ENCODE measurements around the gene UBIAD1. TPM values are rescaled to one million over a fixed set of nuclear protein-coding genes. Genes with fewer than 3 reads are reported as not detected.

Gene UBIAD1
- total RNA-seq, 1 experiment from 2014 or later = 21.6 TPM

DNA sequence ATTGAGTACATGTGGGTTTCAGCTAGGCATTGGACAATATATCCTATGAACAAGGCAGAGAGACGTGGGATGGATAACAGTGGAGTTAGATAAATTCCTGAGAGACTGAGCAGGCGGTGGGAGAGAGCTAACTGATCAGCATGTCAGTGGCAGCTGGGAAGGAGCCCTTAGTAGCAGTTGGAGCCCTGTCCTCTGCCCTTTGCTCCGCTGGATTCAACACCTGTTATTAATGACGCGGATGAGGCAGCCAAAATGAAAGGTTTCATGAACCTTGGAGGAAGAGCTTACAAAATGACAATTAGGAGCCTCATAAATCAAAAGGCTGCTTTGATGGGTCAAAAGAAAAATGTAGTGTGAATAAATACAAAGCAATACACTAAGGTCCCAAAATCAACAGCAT, 16.1 kb downstream of the UBIAD1 start:
- Mint-ChIP-seq H3K9me3 (no peaks in the 10 kb centered on the region), H3K36me3 (peaks cover 11% of the 10 kb centered on the region), H3K4me3 (no peak overlapping the region), H3K27me3 (ENCODE audit: low read depth) (no peaks in the 10 kb centered on the region), H3K27ac (peak overlapping the region; percentile 33; the same call in 1 of the 2 replicates), H3K4me1 (peaks cover 43% of the 10 kb centered on the region)
- DNase-seq (ENCODE audit: low spot score) (no peak), ATAC-seq (no peak)
- no peak for TF ChIP-seq EMX1 (CRISPR knock-in tag; IDR thresholded peaks at IDR 0.05)
- TF ChIP-seq GTF2I (CRISPR knock-in tag; conservative IDR thresholded peaks at IDR 0.05) = no peak
- TF ChIP-seq ZNF219 (CRISPR knock-in tag; IDR thresholded peaks at IDR 0.05; ENCODE audit: borderline replicate concordance) = no peak
- no peak for TF ChIP-seq MXD4 (CRISPR knock-in tag; IDR thresholded peaks at IDR 0.05; ENCODE audit: borderline replicate concordance)
- no peak for TF ChIP-seq ZNF671 (CRISPR knock-in tag; IDR thresholded peaks at IDR 0.05)
- POLR2A ChIA-PET = interaction anchor here (0.6 kb wide), 1 partner anchor 979 kb away, joined by 6 read pairs; no protein-coding TSS in a partner anchor
- CTCF ChIA-PET = interaction anchor here (0.6 to 1.9 kb wide), 2 partner anchors 16 to 33 kb away, joined by 3 to 7 read pairs; partner anchors contain the start of gene UBIAD1

DNA sequence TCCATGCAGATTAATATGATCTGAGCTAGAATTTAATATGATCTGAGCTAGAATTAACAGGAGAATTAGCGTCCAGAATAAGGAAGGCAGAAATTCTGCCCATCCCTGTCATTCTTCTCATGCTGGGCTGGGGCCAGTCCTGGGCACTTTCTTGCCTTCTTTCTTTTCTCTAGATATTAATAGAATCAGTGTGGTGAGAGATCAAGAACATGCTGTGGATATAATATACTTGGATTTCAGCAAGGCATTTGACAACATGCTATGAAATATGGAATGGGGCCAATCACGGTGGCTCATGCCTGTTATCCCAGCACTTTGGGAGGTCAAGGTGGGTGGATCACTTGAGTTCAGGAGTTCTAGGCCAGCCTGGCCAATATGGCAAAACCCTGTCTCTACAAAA, 18.1 kb downstream of the UBIAD1 start:
- Mint-ChIP-seq H3K4me3 (no peak overlapping the region), H3K4me1 (peaks cover 25% of the 10 kb centered on the region), H3K9me3 (no peaks in the 10 kb centered on the region), H3K27ac (no peak overlapping the region), H3K36me3 (peaks cover 18% of the 10 kb centered on the region), H3K27me3 (ENCODE audit: low read depth) (no peaks in the 10 kb centered on the region)
- no peak for ATAC-seq
- no peak for DNase-seq (ENCODE audit: low spot score)
- POLR2A ChIA-PET = no interaction called here
- CTCF ChIA-PET = no interaction called here
- TF ChIP-seq ZBTB21 (CRISPR knock-in tag; IDR thresholded peaks at IDR 0.05; ENCODE audit: borderline replicate concordance) (no peak), SP1 (CRISPR knock-in tag; conservative IDR thresholded peaks at IDR 0.05) (no peak), SMAD3 (CRISPR knock-in tag; IDR thresholded peaks at IDR 0.05; ENCODE audit: borderline replicate concordance) (no peak), SMAD4 (CRISPR knock-in tag; IDR thresholded peaks at IDR 0.05) (no peak), ZNF416 (CRISPR knock-in tag; IDR thresholded peaks at IDR 0.05) (no peak), ATF1 (CRISPR knock-in tag; IDR thresholded peaks at IDR 0.05) (no peak), RORB (CRISPR knock-in tag; IDR thresholded peaks at IDR 0.05) (no peak)
- TF ChIP-seq, protein P1, sequence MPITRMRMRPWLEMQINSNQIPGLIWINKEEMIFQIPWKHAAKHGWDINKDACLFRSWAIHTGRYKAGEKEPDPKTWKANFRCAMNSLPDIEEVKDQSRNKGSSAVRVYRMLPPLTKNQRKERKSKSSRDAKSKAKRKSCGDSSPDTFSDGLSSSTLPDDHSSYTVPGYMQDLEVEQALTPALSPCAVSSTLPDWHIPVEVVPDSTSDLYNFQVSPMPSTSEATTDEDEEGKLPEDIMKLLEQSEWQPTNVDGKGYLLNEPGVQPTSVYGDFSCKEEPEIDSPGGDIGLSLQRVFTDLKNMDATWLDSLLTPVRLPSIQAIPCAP (CRISPR knock-in tag; IDR thresholded peaks at IDR 0.05) = no peak
- TF ChIP-seq, protein P2, sequence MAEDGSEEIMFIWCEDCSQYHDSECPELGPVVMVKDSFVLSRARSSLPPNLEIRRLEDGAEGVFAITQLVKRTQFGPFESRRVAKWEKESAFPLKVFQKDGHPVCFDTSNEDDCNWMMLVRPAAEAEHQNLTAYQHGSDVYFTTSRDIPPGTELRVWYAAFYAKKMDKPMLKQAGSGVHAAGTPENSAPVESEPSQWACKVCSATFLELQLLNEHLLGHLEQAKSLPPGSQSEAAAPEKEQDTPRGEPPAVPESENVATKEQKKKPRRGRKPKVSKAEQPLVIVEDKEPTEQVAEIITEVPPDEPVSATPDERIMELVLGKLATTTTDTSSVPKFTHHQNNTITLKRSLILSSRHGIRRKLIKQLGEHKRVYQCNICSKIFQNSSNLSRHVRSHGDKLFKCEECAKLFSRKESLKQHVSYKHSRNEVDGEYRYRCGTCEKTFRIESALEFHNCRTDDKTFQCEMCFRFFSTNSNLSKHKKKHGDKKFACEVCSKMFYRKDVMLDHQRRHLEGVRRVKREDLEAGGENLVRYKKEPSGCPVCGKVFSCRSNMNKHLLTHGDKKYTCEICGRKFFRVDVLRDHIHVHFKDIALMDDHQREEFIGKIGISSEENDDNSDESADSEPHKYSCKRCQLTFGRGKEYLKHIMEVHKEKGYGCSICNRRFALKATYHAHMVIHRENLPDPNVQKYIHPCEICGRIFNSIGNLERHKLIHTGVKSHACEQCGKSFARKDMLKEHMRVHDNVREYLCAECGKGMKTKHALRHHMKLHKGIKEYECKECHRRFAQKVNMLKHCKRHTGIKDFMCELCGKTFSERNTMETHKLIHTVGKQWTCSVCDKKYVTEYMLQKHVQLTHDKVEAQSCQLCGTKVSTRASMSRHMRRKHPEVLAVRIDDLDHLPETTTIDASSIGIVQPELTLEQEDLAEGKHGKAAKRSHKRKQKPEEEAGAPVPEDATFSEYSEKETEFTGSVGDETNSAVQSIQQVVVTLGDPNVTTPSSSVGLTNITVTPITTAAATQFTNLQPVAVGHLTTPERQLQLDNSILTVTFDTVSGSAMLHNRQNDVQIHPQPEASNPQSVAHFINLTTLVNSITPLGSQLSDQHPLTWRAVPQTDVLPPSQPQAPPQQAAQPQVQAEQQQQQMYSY (CRISPR knock-in tag; IDR thresholded peaks at IDR 0.05) = no peak
- TF ChIP-seq, protein P3, sequence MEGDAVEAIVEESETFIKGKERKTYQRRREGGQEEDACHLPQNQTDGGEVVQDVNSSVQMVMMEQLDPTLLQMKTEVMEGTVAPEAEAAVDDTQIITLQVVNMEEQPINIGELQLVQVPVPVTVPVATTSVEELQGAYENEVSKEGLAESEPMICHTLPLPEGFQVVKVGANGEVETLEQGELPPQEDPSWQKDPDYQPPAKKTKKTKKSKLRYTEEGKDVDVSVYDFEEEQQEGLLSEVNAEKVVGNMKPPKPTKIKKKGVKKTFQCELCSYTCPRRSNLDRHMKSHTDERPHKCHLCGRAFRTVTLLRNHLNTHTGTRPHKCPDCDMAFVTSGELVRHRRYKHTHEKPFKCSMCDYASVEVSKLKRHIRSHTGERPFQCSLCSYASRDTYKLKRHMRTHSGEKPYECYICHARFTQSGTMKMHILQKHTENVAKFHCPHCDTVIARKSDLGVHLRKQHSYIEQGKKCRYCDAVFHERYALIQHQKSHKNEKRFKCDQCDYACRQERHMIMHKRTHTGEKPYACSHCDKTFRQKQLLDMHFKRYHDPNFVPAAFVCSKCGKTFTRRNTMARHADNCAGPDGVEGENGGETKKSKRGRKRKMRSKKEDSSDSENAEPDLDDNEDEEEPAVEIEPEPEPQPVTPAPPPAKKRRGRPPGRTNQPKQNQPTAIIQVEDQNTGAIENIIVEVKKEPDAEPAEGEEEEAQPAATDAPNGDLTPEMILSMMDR (IDR thresholded peaks at IDR 0.05) = no peak
- TF ChIP-seq, protein P4, sequence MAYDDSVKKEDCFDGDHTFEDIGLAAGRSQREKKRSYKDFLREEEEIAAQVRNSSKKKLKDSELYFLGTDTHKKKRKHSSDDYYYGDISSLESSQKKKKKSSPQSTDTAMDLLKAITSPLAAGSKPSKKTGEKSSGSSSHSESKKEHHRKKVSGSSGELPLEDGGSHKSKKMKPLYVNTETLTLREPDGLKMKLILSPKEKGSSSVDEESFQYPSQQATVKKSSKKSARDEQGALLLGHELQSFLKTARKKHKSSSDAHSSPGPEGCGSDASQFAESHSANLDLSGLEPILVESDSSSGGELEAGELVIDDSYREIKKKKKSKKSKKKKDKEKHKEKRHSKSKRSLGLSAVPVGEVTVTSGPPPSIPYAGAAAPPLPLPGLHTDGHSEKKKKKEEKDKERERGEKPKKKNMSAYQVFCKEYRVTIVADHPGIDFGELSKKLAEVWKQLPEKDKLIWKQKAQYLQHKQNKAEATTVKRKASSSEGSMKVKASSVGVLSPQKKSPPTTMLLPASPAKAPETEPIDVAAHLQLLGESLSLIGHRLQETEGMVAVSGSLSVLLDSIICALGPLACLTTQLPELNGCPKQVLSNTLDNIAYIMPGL (CRISPR knock-in tag; IDR thresholded peaks at IDR 0.05) = no peak
- TF ChIP-seq, protein P5, sequence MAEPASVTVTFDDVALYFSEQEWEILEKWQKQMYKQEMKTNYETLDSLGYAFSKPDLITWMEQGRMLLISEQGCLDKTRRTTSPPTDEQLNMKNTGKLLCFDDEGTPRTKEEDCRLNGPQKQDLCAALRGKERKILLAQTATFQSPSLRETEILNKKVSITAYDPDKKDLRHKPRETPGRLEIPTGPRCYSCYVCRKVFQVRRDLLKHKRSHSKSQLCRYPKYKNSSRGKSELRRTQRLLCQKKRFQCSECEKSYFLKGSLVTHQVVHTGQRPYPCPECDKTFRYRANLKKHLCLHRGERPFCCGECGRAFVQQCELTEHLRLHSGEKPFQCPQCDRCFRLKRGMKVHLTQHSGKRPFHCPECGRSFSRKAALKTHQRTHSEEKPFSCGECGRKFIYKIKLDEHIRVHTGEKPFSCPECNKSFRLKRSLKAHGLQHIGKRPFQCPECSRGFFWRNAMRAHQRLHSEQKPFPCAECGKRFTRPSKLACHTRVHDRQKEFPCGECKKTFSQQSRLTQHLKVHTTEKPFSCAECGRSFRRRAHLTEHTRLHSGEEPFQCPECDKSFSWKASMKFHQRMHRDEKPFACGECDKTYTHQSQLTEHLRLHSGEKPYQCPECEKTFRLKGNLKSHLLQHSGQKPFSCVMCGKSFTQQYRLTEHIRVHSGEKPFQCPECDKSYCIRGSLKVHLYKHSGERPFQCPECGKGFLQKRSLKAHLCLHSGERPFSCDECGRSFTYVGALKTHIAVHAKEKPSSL (CRISPR knock-in tag; conservative IDR thresholded peaks at IDR 0.05) = no peak
- TF ChIP-seq, protein P6, sequence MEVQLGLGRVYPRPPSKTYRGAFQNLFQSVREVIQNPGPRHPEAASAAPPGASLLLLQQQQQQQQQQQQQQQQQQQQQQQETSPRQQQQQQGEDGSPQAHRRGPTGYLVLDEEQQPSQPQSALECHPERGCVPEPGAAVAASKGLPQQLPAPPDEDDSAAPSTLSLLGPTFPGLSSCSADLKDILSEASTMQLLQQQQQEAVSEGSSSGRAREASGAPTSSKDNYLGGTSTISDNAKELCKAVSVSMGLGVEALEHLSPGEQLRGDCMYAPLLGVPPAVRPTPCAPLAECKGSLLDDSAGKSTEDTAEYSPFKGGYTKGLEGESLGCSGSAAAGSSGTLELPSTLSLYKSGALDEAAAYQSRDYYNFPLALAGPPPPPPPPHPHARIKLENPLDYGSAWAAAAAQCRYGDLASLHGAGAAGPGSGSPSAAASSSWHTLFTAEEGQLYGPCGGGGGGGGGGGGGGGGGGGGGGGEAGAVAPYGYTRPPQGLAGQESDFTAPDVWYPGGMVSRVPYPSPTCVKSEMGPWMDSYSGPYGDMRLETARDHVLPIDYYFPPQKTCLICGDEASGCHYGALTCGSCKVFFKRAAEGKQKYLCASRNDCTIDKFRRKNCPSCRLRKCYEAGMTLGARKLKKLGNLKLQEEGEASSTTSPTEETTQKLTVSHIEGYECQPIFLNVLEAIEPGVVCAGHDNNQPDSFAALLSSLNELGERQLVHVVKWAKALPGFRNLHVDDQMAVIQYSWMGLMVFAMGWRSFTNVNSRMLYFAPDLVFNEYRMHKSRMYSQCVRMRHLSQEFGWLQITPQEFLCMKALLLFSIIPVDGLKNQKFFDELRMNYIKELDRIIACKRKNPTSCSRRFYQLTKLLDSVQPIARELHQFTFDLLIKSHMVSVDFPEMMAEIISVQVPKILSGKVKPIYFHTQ (CRISPR knock-in tag; IDR thresholded peaks at IDR 0.05) = no peak
- TF ChIP-seq, protein P7, sequence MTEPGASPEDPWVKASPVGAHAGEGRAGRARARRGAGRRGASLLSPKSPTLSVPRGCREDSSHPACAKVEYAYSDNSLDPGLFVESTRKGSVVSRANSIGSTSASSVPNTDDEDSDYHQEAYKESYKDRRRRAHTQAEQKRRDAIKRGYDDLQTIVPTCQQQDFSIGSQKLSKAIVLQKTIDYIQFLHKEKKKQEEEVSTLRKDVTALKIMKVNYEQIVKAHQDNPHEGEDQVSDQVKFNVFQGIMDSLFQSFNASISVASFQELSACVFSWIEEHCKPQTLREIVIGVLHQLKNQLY (CRISPR knock-in tag; IDR thresholded peaks at IDR 0.05) = no peak
- TF ChIP-seq, protein P8, sequence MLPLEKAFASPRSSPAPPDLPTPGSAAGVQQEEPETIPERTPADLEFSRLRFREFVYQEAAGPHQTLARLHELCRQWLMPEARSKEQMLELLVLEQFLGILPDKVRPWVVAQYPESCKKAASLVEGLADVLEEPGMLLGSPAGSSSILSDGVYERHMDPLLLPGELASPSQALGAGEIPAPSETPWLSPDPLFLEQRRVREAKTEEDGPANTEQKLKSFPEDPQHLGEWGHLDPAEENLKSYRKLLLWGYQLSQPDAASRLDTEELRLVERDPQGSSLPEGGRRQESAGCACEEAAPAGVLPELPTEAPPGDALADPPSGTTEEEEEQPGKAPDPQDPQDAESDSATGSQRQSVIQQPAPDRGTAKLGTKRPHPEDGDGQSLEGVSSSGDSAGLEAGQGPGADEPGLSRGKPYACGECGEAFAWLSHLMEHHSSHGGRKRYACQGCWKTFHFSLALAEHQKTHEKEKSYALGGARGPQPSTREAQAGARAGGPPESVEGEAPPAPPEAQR (CRISPR knock-in tag; IDR thresholded peaks at IDR 0.05) = no peak

All from WTC11 (cell line).